ENCODE results near the gene C16orf95. TPM values are rescaled to one million over a fixed set of nuclear protein-coding genes. Genes with fewer than 3 reads are reported as not detected.

C16orf95 gene
- total RNA-seq, 1 experiment from 2014 or later = 3.8 TPM

GRCh38 chr16:87295661-87296531, 21.3 kb downstream of the C16orf95 start:
- TF ChIP-seq, protein P1, sequence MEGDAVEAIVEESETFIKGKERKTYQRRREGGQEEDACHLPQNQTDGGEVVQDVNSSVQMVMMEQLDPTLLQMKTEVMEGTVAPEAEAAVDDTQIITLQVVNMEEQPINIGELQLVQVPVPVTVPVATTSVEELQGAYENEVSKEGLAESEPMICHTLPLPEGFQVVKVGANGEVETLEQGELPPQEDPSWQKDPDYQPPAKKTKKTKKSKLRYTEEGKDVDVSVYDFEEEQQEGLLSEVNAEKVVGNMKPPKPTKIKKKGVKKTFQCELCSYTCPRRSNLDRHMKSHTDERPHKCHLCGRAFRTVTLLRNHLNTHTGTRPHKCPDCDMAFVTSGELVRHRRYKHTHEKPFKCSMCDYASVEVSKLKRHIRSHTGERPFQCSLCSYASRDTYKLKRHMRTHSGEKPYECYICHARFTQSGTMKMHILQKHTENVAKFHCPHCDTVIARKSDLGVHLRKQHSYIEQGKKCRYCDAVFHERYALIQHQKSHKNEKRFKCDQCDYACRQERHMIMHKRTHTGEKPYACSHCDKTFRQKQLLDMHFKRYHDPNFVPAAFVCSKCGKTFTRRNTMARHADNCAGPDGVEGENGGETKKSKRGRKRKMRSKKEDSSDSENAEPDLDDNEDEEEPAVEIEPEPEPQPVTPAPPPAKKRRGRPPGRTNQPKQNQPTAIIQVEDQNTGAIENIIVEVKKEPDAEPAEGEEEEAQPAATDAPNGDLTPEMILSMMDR (IDR thresholded peaks at IDR 0.05; ENCODE audit: unreplicated experiment) = no peak
- no peak overlapping the region for H3K4me3 Mint-ChIP-seq (ENCODE audit: low read depth, unreplicated experiment)
- peaks cover 12% of the 10 kb centered on the region for H3K36me3 Mint-ChIP-seq (ENCODE audit: insufficient read depth, unreplicated experiment)
- CTCF ChIA-PET = interaction anchor here (1.0 kb wide), 1 partner anchor 17 kb away, joined by 3 read pairs; no protein-coding TSS in a partner anchor
- H3K27me3 Mint-ChIP-seq (ENCODE audit: unreplicated experiment) = no peaks in the 10 kb centered on the region
- no peaks in the 10 kb centered on the region for H3K4me1 Mint-ChIP-seq (ENCODE audit: low read depth, unreplicated experiment)
- no TSS peak for BruUV-seq (replicated peaks)
- peaks cover 2% of the 10 kb centered on the region for H3K9me3 Mint-ChIP-seq (ENCODE audit: low read depth, unreplicated experiment)
- no peak overlapping the region for H3K27ac Mint-ChIP-seq (ENCODE audit: unreplicated experiment)
- intact Hi-C loops (cut with micrococcal nuclease; ENCODE audit: unreplicated experiment) = no loop called here
- no peak for DNase-seq

- Mint-ChIP-seq H3K9me3 (ENCODE audit: low read depth, unreplicated experiment) (peaks cover 2% of the 10 kb centered on the region), H3K4me3 (ENCODE audit: low read depth, unreplicated experiment) (no peak overlapping the region), H3K27ac (ENCODE audit: unreplicated experiment) (no peak overlapping the region), H3K36me3 (ENCODE audit: insufficient read depth, unreplicated experiment) (peaks cover 8% of the 10 kb centered on the region), H3K4me1 (ENCODE audit: low read depth, unreplicated experiment) (no peaks in the 10 kb centered on the region), H3K27me3 (ENCODE audit: unreplicated experiment) (no peaks in the 10 kb centered on the region)
- DNase-seq = no peak
- BruUV-seq (replicated peaks) = no TSS peak
- intact Hi-C loops (cut with micrococcal nuclease; ENCODE audit: unreplicated experiment) = no loop called here
- TF ChIP-seq, protein P1 (IDR thresholded peaks at IDR 0.05; ENCODE audit: unreplicated experiment) = no peak
- CTCF ChIA-PET = interaction anchor here (1.0 kb wide), 1 partner anchor 17 kb away, joined by 3 read pairs; no protein-coding TSS in a partner anchor
These were observed 21.9 kb downstream of the C16orf95 start for GRCh38 chr16:87295259-87295658.

DNA sequence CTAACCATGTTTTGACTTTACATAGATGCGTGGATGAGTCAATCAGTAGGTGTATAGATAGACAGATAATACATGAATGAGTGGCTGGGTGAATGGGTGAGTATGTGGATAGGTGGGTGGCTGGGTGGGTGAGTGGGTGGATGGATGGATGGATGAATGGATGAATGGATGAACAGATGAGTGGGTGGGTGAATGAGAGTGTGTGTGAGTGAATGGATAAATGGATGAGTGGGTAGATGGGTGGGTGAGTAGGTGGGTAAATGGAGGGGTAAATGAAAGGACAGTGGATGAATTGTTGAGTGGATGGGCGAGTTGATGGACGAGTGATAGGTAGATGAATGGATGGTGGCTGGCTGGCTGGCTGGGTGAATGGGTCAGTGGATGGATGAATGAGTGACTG, 23.2 kb downstream of the C16orf95 start:
- H3K4me3 Mint-ChIP-seq (ENCODE audit: low read depth, unreplicated experiment) = no peak overlapping the region
- no peak for DNase-seq
- H3K27ac Mint-ChIP-seq (ENCODE audit: unreplicated experiment) = no peak overlapping the region
- H3K27me3 Mint-ChIP-seq (ENCODE audit: unreplicated experiment) = no peaks in the 10 kb centered on the region
- CTCF ChIA-PET = interaction anchor here (0.7 kb wide), 1 partner anchor 924 kb away, joined by 4 read pairs; no protein-coding TSS in a partner anchor
- intact Hi-C loops (cut with micrococcal nuclease; ENCODE audit: unreplicated experiment) = no loop called here
- H3K36me3 Mint-ChIP-seq (ENCODE audit: insufficient read depth, unreplicated experiment) = peaks cover 8% of the 10 kb centered on the region
- no peaks in the 10 kb centered on the region for H3K4me1 Mint-ChIP-seq (ENCODE audit: low read depth, unreplicated experiment)
- peaks cover 2% of the 10 kb centered on the region for H3K9me3 Mint-ChIP-seq (ENCODE audit: low read depth, unreplicated experiment)
- BruUV-seq (replicated peaks) = no TSS peak
- TF ChIP-seq, protein P1 (IDR thresholded peaks at IDR 0.05; ENCODE audit: unreplicated experiment) = no peak

DNA sequence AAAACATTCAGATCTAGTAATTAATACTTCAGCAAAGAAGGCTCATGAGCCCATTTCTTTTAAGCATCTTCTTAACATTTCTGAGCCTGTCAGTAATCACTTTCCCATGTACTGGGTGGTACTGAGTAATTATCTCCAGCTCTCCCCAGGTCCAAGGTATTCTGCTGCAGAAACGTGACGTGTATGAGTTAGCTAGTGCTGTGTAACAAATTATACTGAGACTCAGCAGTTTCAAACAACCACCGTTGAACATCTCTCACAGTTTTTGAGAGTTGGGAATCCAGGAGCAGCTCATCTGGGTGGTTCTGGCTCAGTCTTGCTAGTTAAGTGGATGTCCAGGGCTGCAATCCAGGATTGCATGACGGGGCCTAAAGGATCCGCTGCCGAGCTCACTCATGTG, 25.2 kb downstream of the C16orf95 start:
- Mint-ChIP-seq H3K4me3 (ENCODE audit: low read depth, unreplicated experiment) (no peak overlapping the region), H3K4me1 (ENCODE audit: low read depth, unreplicated experiment) (no peaks in the 10 kb centered on the region), H3K9me3 (ENCODE audit: low read depth, unreplicated experiment) (peaks cover 2% of the 10 kb centered on the region), H3K27me3 (ENCODE audit: unreplicated experiment) (peaks cover 2% of the 10 kb centered on the region), H3K27ac (ENCODE audit: unreplicated experiment) (no peak overlapping the region), H3K36me3 (ENCODE audit: insufficient read depth, unreplicated experiment) (no peaks in the 10 kb centered on the region)
- intact Hi-C loops (cut with micrococcal nuclease; ENCODE audit: unreplicated experiment) = no loop called here
- no TSS peak for BruUV-seq (replicated peaks)
- CTCF ChIA-PET = no interaction called here
- TF ChIP-seq, protein P1 (IDR thresholded peaks at IDR 0.05; ENCODE audit: unreplicated experiment) = no peak
- no peak for DNase-seq

Data from Calu3 (cell line).